B cell (primary cell): ENCODE results near the gene HEBP1.

Experiments
- CTCF ChIP-seq: fragments of 200-600 bp; IDR thresholded peaks from one replicate; pipeline ENCODE4 v1.8.0; 2022; ENCODE audit warnings: antibody characterized with exemption, mild to moderate bottlenecking
- EZH2 ChIP-seq: IDR thresholded peaks from 2 replicates; pipeline ENCODE4 v1.6.1; 2012; ENCODE audit warnings: borderline replicate concordance, low read depth, mild to moderate bottlenecking, moderate library complexity, low read length; ENCODE audit not compliant: insufficient read depth, poor library complexity, severe bottlenecking

GRCh38 chr12:13001775-13002040, 1.6 kb upstream of the HEBP1 start:
- no peak for TF ChIP-seq CTCF
- no peak for TF ChIP-seq EZH2
